Measurements from ENCODE around the gene ACAA2. TPM values are rescaled to one million over a fixed set of nuclear protein-coding genes. Genes with fewer than 3 reads are reported as not detected.

The ACAA2 gene
- polyA plus RNA-seq, 3 donors from 2014 or later: 181 to 426 (median 203) TPM

DNA sequence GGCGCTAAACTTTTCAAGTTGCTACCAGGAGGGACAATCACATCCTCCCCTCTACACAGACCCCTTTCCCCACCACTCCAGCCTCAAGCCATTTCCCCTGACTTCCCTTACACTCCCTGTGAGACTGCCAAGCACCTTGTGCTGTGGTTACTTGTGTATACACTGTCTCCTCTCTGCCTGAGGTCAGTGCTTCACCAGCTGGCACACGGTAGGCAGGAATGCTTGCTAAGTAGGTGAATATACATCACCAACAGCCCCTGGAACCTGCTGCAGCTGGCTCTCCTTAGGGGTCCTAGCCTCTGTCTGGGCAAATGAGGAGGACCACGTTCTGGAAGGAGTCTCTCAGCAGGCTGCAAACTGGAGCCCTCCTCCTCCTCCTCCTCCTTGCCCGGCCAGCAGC is 38.3 kb upstream of the ACAA2 start:
- Mint-ChIP-seq H3K36me3 (no peaks in the 10 kb centered on the region), H3K27me3 (ENCODE audit: low read depth in 3 of 3) (peaks cover 0 to 12% (median 0%) of the 10 kb centered on the region in 3 donors), H3K4me1 (peaks cover 0 to 4% of the 10 kb centered on the region in 2 donors), H3K4me3 (no peak overlapping the region), H3K9me3 (peaks cover 0 to 1% (median 0%) of the 10 kb centered on the region in 6 donors), H3K27ac (no peak overlapping the region)
- no peak for DNase-seq

DNA sequence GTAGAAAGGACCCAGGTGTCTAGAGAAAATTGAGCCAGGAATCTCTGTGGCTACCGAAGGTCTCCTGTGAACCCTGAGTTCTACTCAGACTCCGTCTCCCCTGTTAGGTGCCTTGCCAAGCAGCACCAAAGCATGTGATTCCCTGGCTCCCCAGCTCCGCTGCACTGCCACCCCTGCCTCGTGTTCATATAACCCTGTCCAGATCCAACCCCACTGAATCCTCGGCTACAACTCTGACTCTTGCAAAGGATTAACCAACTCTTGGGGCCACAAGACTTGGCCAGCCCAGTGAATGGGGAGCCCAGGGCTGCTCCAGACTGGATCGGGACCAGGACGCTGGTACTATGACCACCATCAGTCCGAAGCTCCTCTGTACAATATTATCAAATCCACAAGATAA is 37.3 kb upstream of the ACAA2 start:
- peaks cover 0 to 6% of the 10 kb centered on the region in 2 donors for H3K4me1 Mint-ChIP-seq
- DNase-seq: no peak
- H3K4me3 Mint-ChIP-seq: no peak overlapping the region
- H3K27ac Mint-ChIP-seq: peak overlapping the region in 1 of 6 donors; percentile 61
- peaks cover 0 to 12% (median 0%) of the 10 kb centered on the region in 3 donors for H3K27me3 Mint-ChIP-seq (ENCODE audit: low read depth in 3 of 3)
- H3K9me3 Mint-ChIP-seq: peaks cover 0 to 1% (median 0%) of the 10 kb centered on the region in 6 donors
- no peaks in the 10 kb centered on the region for H3K36me3 Mint-ChIP-seq

DNA sequence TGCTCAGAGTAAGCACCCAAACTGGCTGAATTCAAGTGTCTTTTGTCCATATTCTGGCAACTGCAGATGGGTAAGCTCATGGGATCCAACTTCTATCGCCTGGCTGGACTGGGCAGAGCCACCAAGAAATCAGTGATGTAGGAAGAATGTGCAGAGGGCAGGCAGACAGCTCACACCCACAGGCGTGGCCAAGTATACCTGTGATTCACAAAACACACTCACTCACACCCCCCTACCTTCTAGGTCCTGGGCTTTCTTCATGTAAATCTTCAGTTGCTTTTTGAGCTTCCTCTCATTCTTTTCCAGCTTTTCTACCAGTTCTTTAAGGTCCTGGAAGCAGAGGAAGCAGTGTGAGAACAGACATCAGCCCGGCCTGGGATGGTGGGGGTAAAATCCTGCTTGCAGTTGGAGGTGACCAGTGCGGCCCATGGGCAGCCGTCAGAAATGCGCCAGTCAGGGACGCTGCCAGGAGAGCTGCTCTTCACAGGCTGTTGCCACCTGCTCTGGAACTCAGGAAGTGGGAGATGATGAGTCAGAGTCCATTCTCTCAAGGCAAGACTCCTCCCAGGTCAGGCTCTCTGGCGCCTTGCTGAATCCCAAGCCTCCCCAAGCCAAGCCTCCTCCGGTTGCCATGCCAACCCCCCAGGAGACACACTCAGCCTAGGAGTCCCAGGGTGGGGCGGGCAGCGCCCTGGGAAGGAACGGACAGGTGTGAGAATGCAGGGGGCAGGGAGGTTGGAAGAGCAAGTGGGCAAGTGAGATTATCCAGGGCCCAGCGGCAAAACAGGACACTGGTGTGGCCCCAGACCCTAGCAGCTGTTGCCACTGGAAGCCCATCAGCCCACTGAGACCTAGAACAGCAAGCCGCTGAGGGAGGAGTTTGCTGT is 36.2 kb upstream of the ACAA2 start:
- Mint-ChIP-seq H3K4me3 (no peak overlapping the region), H3K36me3 (no peaks in the 10 kb centered on the region), H3K27me3 (ENCODE audit: low read depth in 3 of 3) (peaks cover 0 to 12% (median 0%) of the 10 kb centered on the region in 3 donors), H3K9me3 (peaks cover 0 to 1% (median 0%) of the 10 kb centered on the region in 6 donors), H3K27ac (no peak overlapping the region), H3K4me1 (peaks cover 5 to 6% of the 10 kb centered on the region in 2 donors)
- no peak for DNase-seq

DNA sequence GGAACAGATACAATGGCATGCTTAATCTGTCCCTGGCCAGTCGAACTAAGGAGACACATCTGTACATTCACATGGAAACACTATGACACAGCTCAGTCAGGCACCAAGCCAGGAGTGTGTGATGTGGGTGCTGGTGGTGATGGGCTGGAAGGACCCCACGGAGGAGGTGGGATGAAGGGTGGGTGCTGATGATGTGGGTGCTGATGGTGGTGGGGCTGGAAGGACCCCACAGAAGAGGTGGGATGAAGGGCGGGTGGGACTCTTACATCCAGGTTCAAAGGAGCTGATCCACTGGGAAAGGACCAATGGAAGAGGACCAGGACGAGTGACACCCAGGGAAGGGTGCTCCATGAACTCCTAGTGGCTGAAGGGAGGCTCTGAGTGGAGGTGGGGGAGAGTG is 34.8 kb upstream of the ACAA2 start:
- H3K27ac Mint-ChIP-seq: peak overlapping the region in 1 of 6 donors; percentile 73
- DNase-seq: no peak
- H3K4me3 Mint-ChIP-seq: no peak overlapping the region
- H3K9me3 Mint-ChIP-seq: peaks cover 0 to 1% (median 0%) of the 10 kb centered on the region in 6 donors
- H3K36me3 Mint-ChIP-seq: no peaks in the 10 kb centered on the region
- H3K4me1 Mint-ChIP-seq: peaks cover 11 to 20% of the 10 kb centered on the region in 2 donors
- peaks cover 0 to 12% (median 0%) of the 10 kb centered on the region in 3 donors for H3K27me3 Mint-ChIP-seq (ENCODE audit: low read depth in 3 of 3)

DNA sequence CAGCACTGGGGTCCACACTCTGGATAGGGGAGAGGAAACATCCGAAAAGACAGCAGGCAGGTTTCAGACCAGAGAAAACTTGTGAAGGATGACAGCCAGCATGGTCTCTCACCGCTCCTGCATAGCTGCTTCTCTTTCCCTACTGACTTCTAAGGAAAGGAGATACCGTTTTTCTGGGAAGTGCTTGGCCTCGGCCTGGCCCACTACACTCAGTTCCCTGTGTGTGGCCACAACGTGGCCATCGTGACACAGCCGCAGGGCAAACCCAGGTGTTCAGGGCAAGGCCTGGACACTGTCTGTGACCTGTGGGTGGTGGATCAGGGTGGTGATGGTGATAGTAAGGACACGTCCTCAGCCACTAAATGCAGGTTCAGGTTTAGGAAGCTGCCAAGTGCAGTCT is 34.2 kb upstream of the ACAA2 start:
- H3K4me1 Mint-ChIP-seq: peaks cover 12 to 22% of the 10 kb centered on the region in 2 donors
- H3K36me3 Mint-ChIP-seq: no peaks in the 10 kb centered on the region
- H3K27ac Mint-ChIP-seq: peak overlapping the region in 1 of 6 donors; percentile 73
- H3K4me3 Mint-ChIP-seq: no peak overlapping the region
- peaks cover 0 to 12% (median 0%) of the 10 kb centered on the region in 3 donors for H3K27me3 Mint-ChIP-seq (ENCODE audit: low read depth in 3 of 3)
- no peaks in the 10 kb centered on the region for H3K9me3 Mint-ChIP-seq
- no peak for DNase-seq

DNA sequence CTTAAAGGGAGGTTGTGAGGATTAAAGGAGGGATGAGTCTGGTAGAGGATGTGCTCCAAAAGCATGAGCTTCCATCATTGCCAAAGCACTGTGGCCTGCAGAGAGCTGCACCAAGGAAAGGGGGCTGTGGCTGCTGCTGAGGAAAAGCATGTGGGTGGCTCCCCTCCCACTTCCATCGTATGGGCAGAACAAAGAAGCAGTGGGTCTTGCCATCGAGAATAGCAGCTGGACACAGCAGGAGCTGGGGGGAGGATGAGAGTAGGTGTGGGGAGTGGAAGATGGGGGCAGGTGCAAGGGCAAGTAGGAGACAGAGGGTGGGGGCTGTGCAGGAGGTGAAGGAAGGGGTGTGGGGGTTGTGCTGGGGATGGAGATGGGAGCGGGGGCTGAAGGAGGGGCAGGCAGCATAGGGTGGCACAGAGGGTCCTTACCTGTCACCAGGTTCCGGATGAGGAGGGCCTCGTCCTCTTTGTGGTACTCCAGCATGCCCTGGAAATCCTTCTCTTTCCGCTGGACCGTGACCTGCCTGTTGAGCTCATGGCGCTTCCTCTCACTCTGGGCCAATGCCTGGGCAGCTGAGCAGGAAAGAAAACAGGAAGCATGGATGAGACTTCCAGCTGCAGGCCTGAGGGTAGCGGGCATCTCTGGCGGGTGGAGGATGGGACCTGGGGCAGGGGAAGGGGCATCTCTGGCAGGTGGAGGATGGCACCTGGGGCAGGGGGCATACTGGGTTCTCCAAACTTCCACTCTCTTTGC is 33.6 kb upstream of the ACAA2 start:
- no peak overlapping the region for H3K4me3 Mint-ChIP-seq
- no peaks in the 10 kb centered on the region for H3K36me3 Mint-ChIP-seq
- no peaks in the 10 kb centered on the region for H3K9me3 Mint-ChIP-seq
- peaks cover 0 to 12% (median 0%) of the 10 kb centered on the region in 3 donors for H3K27me3 Mint-ChIP-seq (ENCODE audit: low read depth in 3 of 3)
- no peak for DNase-seq
- peaks cover 12 to 27% of the 10 kb centered on the region in 2 donors for H3K4me1 Mint-ChIP-seq
- H3K27ac Mint-ChIP-seq: no peak overlapping the region

DNA sequence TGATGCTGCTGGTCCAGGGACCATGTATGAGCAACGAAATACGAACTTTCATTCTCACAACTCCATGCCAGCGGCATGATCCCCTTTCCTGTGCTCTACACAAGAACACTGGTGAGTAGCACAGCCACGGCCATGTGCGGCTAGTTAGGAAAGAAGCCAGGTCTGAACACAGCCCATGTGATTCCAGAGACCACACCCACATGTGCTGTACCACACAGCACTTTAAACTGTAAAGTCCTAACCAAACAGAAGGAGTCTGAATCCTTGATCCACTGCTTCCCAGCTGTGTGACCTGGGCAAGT is 33.0 kb upstream of the ACAA2 start:
- H3K9me3 Mint-ChIP-seq: no peaks in the 10 kb centered on the region
- no peak for DNase-seq
- H3K4me1 Mint-ChIP-seq: peaks cover 14 to 33% of the 10 kb centered on the region in 2 donors
- H3K27ac Mint-ChIP-seq: no peak overlapping the region
- no peak overlapping the region for H3K4me3 Mint-ChIP-seq
- H3K27me3 Mint-ChIP-seq (ENCODE audit: low read depth in 3 of 3): peaks cover 0 to 12% (median 0%) of the 10 kb centered on the region in 3 donors
- H3K36me3 Mint-ChIP-seq: no peaks in the 10 kb centered on the region

DNA sequence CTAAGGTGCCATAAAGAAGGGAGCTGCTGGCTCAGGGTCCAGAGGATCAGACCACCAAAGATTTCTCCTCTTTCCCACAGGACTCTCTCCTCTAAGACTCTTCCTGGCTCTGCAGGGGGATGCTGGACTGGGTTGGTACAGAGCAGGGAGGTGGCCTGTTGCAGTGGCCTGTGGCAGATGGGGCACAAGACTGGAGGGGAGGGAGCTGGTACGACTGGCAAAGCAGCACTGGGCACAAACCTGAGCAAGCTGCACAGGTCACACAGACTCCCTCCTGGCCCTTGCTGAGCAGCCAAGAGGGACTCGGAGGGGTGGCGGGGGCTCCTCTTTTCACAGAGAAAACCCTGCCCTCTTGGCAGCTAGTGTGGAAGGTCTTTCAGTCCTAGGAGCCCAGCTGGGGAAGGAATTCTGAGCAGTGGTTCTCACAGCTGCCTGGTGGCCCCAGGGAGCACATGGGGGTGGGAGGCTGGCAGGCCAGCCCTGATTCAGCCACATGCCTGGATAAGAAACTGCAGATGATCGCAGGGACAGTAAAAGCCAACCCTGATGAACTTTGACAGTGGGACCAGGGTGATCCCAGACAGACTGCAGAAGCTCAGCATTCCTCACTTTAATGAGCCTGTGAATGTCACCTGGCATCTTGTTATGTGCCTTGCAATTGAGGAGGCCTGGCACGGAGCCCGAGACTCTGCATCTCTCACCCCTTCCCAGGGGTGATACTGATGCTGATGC is 32.5 kb upstream of the ACAA2 start:
- H3K4me1 Mint-ChIP-seq: peaks cover 14 to 33% of the 10 kb centered on the region in 2 donors
- no peaks in the 10 kb centered on the region for H3K36me3 Mint-ChIP-seq
- DNase-seq: no peak
- no peaks in the 10 kb centered on the region for H3K9me3 Mint-ChIP-seq
- H3K27ac Mint-ChIP-seq: no peak overlapping the region
- H3K4me3 Mint-ChIP-seq: no peak overlapping the region
- H3K27me3 Mint-ChIP-seq (ENCODE audit: low read depth in 3 of 3): peaks cover 0 to 12% (median 0%) of the 10 kb centered on the region in 3 donors

DNA sequence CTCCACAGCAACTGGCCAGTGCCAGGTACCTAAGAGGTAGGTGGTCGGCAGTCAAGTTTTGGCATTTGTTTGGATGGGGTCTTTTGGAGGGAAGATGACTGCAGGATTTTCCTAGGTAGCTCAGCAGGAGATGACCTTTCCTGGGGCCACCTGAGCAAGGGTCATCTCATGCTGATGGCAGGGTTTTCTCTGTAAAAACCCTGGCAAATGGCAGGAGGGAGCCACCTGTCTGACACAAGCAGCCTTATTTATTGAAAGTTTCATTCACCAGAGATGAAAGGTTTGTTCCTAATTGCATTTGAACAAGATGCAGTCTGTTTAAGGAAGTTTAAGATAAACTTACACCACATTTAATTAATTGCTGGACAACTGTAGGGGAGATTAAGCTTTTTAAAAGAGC is 31.6 kb upstream of the ACAA2 start:
- H3K4me1 Mint-ChIP-seq: peaks cover 17 to 40% of the 10 kb centered on the region in 2 donors

DNA sequence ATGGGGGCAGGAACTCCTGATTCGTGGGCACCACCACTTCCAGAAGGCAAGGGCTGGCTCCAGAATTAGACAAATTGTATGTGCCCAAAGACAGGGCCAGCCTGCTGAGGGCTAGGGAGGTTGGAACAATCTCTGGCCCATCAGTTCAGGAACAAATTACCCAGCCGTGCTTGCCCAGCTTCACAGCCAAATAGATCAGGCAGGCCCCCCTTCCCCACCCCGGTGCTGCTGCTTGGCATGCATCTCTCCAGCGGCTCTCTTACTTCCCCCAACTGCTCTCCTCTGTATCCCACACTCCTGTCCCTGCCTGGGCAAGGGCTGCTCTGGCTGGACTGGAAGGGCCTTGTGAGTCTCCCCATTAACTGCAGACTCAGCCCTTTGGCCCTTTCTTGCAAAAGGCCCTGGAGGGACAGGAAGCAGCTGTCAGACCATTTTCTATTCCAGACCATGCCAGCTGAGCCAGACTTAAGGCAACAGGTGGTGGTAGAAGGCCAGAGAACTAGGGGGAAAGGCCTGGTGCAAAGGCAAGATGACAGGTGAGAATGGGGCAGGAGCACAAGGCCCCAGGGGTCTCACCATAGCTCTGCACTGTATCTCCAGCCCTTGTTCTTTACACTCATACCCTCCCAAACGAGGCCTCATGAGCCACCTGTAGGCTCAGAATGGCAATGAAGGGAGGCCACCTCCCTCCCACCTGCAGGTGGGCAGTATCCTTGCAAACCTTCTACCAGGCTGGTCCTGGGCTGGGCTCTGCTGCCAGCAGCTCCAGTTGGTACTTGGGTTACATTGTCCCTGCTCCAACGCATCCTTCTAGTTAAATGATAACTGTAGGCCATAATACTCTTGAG is 30.7 kb upstream of the ACAA2 start:
- H3K9me3 Mint-ChIP-seq: no peaks in the 10 kb centered on the region
- H3K4me3 Mint-ChIP-seq: no peak overlapping the region
- no peak for DNase-seq
- peaks cover 17 to 48% of the 10 kb centered on the region in 2 donors for H3K4me1 Mint-ChIP-seq
- peaks cover 0 to 2% (median 0%) of the 10 kb centered on the region in 3 donors for H3K36me3 Mint-ChIP-seq
- peaks cover 0 to 12% (median 0%) of the 10 kb centered on the region in 3 donors for H3K27me3 Mint-ChIP-seq (ENCODE audit: low read depth in 3 of 3)
- peak overlapping the region in 1 of 6 donors; percentile 12 for H3K27ac Mint-ChIP-seq

More for the DNA sequence above, 31.6 kb upstream of the ACAA2 start:
- DNase-seq: no peak
- H3K27me3 Mint-ChIP-seq (ENCODE audit: low read depth in 3 of 3): peaks cover 0 to 12% (median 0%) of the 10 kb centered on the region in 3 donors
- peak overlapping the region in 1 of 6 donors; percentile 22 for H3K27ac Mint-ChIP-seq
- no peak overlapping the region for H3K4me3 Mint-ChIP-seq
- H3K36me3 Mint-ChIP-seq: no peaks in the 10 kb centered on the region
- no peaks in the 10 kb centered on the region for H3K9me3 Mint-ChIP-seq

DNA sequence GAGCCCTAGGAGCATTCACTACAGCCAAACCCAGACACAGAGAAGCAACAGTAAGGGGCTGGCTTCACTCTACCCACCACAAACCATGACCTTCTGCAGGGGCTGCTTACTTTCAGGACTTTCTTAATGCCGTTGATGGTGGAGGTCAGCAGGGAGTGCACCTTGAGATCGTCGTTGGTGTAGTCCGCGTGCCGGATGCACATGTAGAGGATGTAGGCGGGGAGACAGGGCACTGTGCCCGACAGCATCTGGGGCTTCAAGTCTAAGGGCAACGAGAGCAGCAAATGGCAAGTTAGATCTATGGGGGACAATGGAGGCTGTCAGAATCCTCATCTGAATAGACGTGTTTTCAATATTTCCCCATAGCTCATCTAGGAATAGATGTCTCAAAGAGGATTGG is 29.8 kb upstream of the ACAA2 start:
- peaks cover 0 to 5% (median 0%) of the 10 kb centered on the region in 3 donors for H3K27me3 Mint-ChIP-seq (ENCODE audit: low read depth in 3 of 3)
- DNase-seq: no peak
- H3K4me1 Mint-ChIP-seq: peaks cover 16 to 57% of the 10 kb centered on the region in 2 donors
- no peaks in the 10 kb centered on the region for H3K9me3 Mint-ChIP-seq
- no peak overlapping the region for H3K4me3 Mint-ChIP-seq
- H3K36me3 Mint-ChIP-seq: peaks cover 0 to 4% (median 0%) of the 10 kb centered on the region in 3 donors
- H3K27ac Mint-ChIP-seq: peak overlapping the region in 1 of 6 donors; percentile 32

DNA sequence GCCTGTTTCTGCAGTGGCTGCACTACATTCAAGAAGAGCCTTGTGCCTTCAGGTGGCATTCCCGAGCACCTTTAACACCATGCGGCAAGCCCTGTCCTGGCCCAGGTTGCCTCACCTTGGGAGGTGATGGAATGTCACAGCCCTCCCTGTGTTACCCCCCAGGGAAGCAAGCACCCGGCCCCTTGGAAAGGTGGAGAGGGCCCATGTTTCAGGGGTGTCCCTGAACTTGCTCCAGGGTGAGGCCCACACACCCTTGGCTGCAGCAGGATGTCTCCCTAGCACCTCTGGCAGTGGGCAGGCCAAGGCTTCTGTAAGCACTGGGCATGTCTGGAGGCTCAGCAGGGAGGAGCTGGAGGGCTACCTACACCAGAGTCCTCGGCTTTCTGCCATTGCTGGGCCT is 29.3 kb upstream of the ACAA2 start:
- no peak for DNase-seq
- Mint-ChIP-seq H3K4me3 (no peak overlapping the region), H3K36me3 (peaks cover 0 to 4% (median 0%) of the 10 kb centered on the region in 3 donors), H3K4me1 (peaks cover 16 to 62% of the 10 kb centered on the region in 2 donors), H3K27me3 (ENCODE audit: low read depth in 3 of 3) (peaks cover 0 to under 1% (median 0%) of the 10 kb centered on the region in 3 donors), H3K9me3 (no peaks in the 10 kb centered on the region), H3K27ac (no peak overlapping the region)
